ENCODE data around the gene TRIM13. TPM values are rescaled to one million over a fixed set of nuclear protein-coding genes. Genes with fewer than 3 reads are reported as not detected.
A peak's percentile ranks its signal among the peaks of the same experiment; 100 is the strongest.

Gene TRIM13
- total RNA-seq, 1 donor from 2014 or later: 54.4 TPM

DNA sequence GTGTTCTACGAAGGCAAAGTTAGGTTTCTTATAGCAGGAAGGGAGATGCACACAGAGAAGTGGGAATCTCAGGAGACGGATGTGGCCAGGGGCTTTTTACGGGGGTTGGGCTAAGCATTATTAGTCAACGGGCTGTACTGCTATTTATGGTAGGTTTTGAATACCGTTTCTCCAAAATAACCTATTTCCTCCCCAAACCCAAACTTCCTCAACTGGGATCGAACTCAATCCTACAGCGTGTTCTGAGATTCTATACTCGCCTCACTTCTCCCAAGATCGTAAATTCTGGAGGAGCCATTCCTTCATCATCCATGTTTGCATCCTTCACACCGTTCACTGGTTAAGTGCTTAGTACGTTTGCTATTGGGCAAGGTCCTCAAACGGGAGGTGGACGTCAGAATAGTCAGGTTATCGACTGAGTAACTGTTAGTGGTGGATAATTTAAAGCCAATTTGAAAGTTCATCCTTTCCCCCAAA is 1.2 kb upstream of the TRIM13 start:
- no peaks in the 10 kb centered on the region for H3K27me3 Mint-ChIP-seq
- DNase-seq (no peak), ATAC-seq (ENCODE audit: low read depth) (no peak)
- H3K36me3 Mint-ChIP-seq (ENCODE audit: low read depth): peaks cover 38% of the 10 kb centered on the region
- peak overlapping the region; percentile 82 for H3K4me3 Mint-ChIP-seq
- peak overlapping the region; percentile 88 for H3K27ac Mint-ChIP-seq
- TF ChIP-seq, protein P1, sequence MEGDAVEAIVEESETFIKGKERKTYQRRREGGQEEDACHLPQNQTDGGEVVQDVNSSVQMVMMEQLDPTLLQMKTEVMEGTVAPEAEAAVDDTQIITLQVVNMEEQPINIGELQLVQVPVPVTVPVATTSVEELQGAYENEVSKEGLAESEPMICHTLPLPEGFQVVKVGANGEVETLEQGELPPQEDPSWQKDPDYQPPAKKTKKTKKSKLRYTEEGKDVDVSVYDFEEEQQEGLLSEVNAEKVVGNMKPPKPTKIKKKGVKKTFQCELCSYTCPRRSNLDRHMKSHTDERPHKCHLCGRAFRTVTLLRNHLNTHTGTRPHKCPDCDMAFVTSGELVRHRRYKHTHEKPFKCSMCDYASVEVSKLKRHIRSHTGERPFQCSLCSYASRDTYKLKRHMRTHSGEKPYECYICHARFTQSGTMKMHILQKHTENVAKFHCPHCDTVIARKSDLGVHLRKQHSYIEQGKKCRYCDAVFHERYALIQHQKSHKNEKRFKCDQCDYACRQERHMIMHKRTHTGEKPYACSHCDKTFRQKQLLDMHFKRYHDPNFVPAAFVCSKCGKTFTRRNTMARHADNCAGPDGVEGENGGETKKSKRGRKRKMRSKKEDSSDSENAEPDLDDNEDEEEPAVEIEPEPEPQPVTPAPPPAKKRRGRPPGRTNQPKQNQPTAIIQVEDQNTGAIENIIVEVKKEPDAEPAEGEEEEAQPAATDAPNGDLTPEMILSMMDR (IDR thresholded peaks at IDR 0.05): no peak
- no peaks in the 10 kb centered on the region for H3K9me3 Mint-ChIP-seq
- ChIA-PET POLR2A (interaction anchor here (1.2 to 6.0 kb wide), 18 partner anchors 19 to 920 kb away, joined by 3 to 271 read pairs (median 15); partner anchors contain the start of genes KPNA3, RNASEH2B and SPRYD7), CTCF (interaction anchor here (1.0 to 3.3 kb wide), 2 partner anchors 805 to 916 kb away, joined by 3 to 27 read pairs; no protein-coding TSS in a partner anchor)
- intact Hi-C loops (cut with micrococcal nuclease): loop anchor here (2.0 to 5.0 kb wide), 7 partner anchors 17 to 897 kb away; no protein-coding TSS in a partner anchor
- peaks cover 44% of the 10 kb centered on the region for H3K4me1 Mint-ChIP-seq

DNA sequence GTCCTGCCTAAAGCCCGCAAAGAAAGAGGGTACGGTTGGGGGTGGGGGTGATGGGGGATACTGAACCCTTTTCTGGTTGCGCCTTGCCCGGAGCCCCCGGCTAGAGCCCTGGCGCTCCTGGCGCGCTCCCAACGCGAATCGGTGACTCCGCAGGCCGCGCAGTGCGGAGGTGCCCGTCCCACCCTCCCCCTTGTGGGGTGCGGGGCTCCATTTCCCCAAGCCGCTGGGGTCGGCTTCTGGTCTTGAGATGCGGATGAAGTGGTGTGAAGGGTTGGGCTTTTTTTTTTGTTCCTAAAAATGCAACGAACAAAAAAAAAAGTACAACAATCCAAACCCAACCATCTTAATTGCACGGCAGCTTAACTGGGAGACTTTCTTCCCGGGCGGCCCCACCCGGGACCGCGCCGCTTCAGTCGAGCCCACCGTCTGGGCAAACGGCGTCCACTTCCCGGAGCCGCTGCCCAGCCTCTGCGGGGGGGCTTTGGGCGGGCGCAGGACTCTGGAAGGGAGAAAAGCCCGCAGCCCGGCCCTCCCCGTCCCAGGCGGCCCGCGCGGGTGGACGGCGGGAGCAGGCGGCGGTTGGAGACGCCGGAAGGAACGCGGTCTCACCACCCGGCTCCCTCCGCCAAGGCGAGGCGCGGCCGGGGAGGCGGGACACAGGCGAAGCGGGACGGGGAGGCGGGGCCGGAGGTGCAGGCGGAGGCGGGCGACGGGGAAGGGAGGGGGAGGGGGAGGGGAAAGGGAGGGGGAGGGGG is 504 bp upstream of the TRIM13 start:
- POLR2A ChIA-PET: interaction anchor here (0.5 to 6.0 kb wide), 53 partner anchors 11 to 1457 kb away, joined by 3 to 271 read pairs (median 8); partner anchors contain the start of genes INTS6, KCNRG, KPNA3 and RNASEH2B
- intact Hi-C loops (cut with micrococcal nuclease): loop anchor here (2.0 to 5.0 kb wide), 7 partner anchors 16 to 896 kb away; no protein-coding TSS in a partner anchor

DNA sequence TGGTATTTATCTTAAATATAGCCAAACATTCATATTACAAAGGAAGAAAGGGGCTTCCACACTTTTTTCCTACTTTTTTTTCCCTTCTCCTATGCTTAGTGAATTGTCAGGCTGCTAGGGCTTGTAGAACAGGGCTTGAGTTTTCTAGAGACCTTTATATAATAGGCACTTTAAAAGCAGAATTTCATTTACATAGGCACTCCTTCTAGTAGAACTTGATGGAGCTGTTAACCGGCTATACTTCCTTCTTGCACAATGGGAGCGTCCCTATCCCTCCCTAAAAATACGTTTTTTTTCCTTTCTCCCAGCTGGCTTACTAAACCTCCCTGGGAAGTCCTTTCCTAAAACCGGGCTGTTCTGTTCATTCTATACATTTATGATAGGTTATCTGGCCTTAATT is 1.1 kb downstream of the TRIM13 start:
- TF ChIP-seq, protein P1 (IDR thresholded peaks at IDR 0.05): no peak
- DNase-seq: no peak
- Mint-ChIP-seq H3K4me1 (peaks cover 60% of the 10 kb centered on the region), H3K27ac (peak overlapping the region; percentile 93), H3K36me3 (ENCODE audit: low read depth) (peaks cover 48% of the 10 kb centered on the region), H3K27me3 (no peaks in the 10 kb centered on the region), H3K4me3 (peak overlapping the region; percentile 88), H3K9me3 (no peaks in the 10 kb centered on the region)
- CTCF ChIA-PET: interaction anchor here (0.5 to 3.3 kb wide), 26 partner anchors 11 to 917 kb away, joined by 3 to 29 read pairs (median 4); no protein-coding TSS in a partner anchor
- POLR2A ChIA-PET: interaction anchor here (0.7 to 6.0 kb wide), 52 partner anchors 9 to 1455 kb away, joined by 3 to 271 read pairs (median 8); partner anchors contain the start of genes INTS6, KCNRG, KPNA3 and RNASEH2B
- intact Hi-C loops (cut with micrococcal nuclease): loop anchor here (1.0 to 5.0 kb wide), 16 partner anchors 15 to 914 kb away; partner anchors contain the start of gene SPRYD7
- ATAC-seq (ENCODE audit: low read depth): no peak

More for the DNA sequence above, 504 bp upstream of the TRIM13 start:
- Mint-ChIP-seq H3K4me1 (peaks cover 51% of the 10 kb centered on the region), H3K9me3 (no peaks in the 10 kb centered on the region), H3K4me3 (peak overlapping the region; percentile 82), H3K27ac (peak overlapping the region; percentile 88), H3K27me3 (no peaks in the 10 kb centered on the region), H3K36me3 (ENCODE audit: low read depth) (peaks cover 39% of the 10 kb centered on the region)
- CTCF ChIA-PET: interaction anchor here (0.8 to 3.3 kb wide), 18 partner anchors 10 to 916 kb away, joined by 3 to 29 read pairs (median 6); no protein-coding TSS in a partner anchor
- ATAC-seq (ENCODE audit: low read depth) (peak; percentile 67), DNase-seq (peak; percentile 87)
- TF ChIP-seq, protein P1 (IDR thresholded peaks at IDR 0.05): no peak

DNA sequence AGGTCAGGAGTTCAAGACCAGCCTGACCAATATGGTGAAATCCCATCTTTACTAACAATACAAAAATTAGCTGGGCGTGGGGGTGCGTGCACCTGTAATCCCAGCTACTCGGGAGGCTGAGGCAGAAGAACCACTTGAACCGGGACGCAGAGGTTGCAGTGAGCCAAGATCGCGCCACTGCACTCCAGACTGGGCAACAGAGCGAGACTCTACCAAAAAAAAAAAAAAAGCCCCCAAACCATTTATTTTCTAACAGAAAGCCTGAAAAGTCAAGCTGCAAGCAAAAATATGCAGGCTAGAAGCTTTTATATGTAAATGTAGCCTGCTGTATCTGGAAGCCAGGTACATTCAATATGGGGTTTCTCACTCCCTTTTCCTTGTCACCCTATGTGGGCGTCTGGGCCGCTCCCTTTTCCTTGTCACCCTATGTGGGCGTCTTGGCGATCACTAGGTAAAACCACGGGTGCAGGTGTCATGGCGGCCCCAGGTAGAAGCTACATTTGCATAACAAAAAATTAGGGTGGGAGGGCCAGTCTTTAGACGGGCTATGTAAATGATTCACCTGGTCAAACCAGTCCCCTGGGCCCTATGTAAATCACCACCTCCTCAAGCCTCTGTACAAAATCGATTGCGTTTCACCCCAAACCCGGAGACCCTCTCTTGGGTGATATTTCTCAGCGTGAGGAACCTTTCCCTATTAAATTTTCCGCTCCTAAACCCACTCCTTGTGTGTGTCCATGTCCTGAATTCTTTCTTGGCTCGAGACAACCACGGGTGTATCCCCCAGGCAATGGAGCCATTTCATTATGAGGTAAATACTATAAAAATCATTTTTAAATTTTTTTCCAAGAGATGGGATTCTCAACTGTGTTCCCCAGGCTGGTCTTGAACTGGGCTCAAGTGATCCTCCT is 2.1 kb downstream of the TRIM13 start:
- peak overlapping the region; percentile 53 for H3K27ac Mint-ChIP-seq
- H3K36me3 Mint-ChIP-seq (ENCODE audit: low read depth): peaks cover 56% of the 10 kb centered on the region
- POLR2A ChIA-PET: interaction anchor here (0.6 to 6.0 kb wide), 10 partner anchors 8 to 1738 kb away, joined by 3 to 271 read pairs (median 6); partner anchors contain the start of genes KCNRG, RNASEH2B and SPRYD7
- H3K9me3 Mint-ChIP-seq: no peaks in the 10 kb centered on the region
- TF ChIP-seq, protein P1 (IDR thresholded peaks at IDR 0.05): no peak
- peaks cover 62% of the 10 kb centered on the region for H3K4me1 Mint-ChIP-seq
- intact Hi-C loops (cut with micrococcal nuclease): loop anchor here (5.0 kb wide), 3 partner anchors 33 to 893 kb away; no protein-coding TSS in a partner anchor
- peak overlapping the region; percentile 88 for H3K4me3 Mint-ChIP-seq
- no peak for DNase-seq
- no peak for ATAC-seq (ENCODE audit: low read depth)
- no peaks in the 10 kb centered on the region for H3K27me3 Mint-ChIP-seq
- CTCF ChIA-PET: interaction anchor here (0.6 to 3.3 kb wide), 12 partner anchors 19 to 916 kb away, joined by 3 to 28 read pairs (median 6); no protein-coding TSS in a partner anchor
